ENCODE measurements around the gene ARID5B.

DNA sequence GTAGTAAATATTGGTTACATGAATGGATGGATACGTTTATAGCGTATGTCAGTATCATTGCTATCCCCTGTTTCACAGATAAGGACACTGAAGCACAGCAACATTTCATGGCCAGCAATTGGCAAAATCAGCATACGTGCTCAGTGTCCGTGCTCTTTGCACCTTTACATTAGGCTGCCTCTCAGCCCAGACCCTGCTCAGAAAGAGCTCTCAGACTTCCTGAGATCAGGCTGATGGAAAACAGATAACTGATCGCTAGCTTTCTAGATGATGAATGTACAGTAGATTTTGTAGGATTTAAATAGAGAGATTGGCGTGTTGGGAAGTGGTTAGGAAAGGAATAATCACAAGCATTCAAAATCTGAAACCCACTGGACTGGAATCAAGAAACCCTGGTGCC is 106.7 kb downstream of the ARID5B start:
- TF ChIP-seq POLR2A (IDR thresholded peaks at IDR 0.05): no peak
- TF ChIP-seq, protein P1, sequence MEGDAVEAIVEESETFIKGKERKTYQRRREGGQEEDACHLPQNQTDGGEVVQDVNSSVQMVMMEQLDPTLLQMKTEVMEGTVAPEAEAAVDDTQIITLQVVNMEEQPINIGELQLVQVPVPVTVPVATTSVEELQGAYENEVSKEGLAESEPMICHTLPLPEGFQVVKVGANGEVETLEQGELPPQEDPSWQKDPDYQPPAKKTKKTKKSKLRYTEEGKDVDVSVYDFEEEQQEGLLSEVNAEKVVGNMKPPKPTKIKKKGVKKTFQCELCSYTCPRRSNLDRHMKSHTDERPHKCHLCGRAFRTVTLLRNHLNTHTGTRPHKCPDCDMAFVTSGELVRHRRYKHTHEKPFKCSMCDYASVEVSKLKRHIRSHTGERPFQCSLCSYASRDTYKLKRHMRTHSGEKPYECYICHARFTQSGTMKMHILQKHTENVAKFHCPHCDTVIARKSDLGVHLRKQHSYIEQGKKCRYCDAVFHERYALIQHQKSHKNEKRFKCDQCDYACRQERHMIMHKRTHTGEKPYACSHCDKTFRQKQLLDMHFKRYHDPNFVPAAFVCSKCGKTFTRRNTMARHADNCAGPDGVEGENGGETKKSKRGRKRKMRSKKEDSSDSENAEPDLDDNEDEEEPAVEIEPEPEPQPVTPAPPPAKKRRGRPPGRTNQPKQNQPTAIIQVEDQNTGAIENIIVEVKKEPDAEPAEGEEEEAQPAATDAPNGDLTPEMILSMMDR (IDR thresholded peaks at IDR 0.05): no peak
